Neural progenitor cell (in vitro differentiated cells): Measurements from ENCODE around the gene NUP214. TPM values are rescaled to one million over a fixed set of nuclear protein-coding genes. Genes with fewer than 3 reads are reported as not detected.

Experiments
- DNase-seq: peaks from one replicate; pipeline ENCODE4 v3.0.0-alpha.2; 2016; ENCODE audit warnings: low spot score
- H2AFZ ChIP-seq: fragments of 200-600 bp; sonication (generic); replicated peaks from 2 replicates; pipeline ENCODE4 v1.6.1; 2016; ENCODE audit warnings: antibody characterized with exemption
- H3F3A ChIP-seq: fragments of 200-600 bp; sonication (generic); 2 replicates; pipeline ENCODE4 v1.6.1; 2016; ENCODE audit warnings: antibody characterized with exemption, low read depth
- H3K27ac ChIP-seq: fragments of 200-600 bp; sonication (generic); 2 replicates; pipeline ENCODE4 v1.5.1; 2016; ENCODE audit warnings: mild to moderate bottlenecking
- H3K27me3 ChIP-seq: fragments of 200-600 bp; sonication (generic); 2 replicates; pipeline ENCODE4 v1.6.1; 2016; ENCODE audit warnings: mild to moderate bottlenecking, moderate library complexity
- H3K36me3 ChIP-seq: fragments of 200-600 bp; sonication (generic); 2 replicates; pipeline ENCODE4 v1.5.1; 2016
- H3K4me1 ChIP-seq: fragments of 200-600 bp; sonication (generic); 2 replicates; pipeline ENCODE4 v1.6.1; 2016; ENCODE audit warnings: mixed run types
- H3K4me2 ChIP-seq: fragments of 200-600 bp; sonication (generic); 2 replicates; pipeline ENCODE4 v1.6.1; 2016
- H3K4me3 ChIP-seq: fragments of 200-600 bp; sonication (generic); 2 replicates; pipeline ENCODE4 v1.5.1; 2016
- H3K79me2 ChIP-seq: fragments of 200-600 bp; sonication (generic); 2 replicates; pipeline ENCODE4 v1.6.1; 2016; ENCODE audit warnings: low read depth
- H3K9ac ChIP-seq: fragments of 200-600 bp; sonication (generic); 2 replicates; pipeline ENCODE4 v1.6.1; 2016
- H3K9me3 ChIP-seq: fragments of 200-600 bp; sonication (generic); 2 replicates; pipeline ENCODE4 v1.5.1; 2016; ENCODE audit warnings: low read depth
- H4K20me1 ChIP-seq: fragments of 200-600 bp; sonication (generic); 2 replicates; pipeline ENCODE4 v1.6.1; 2016; ENCODE audit warnings: low read depth
- H3K27ac Mint-ChIP-seq: 3 replicates; pipeline ENCODE4 v1.8.0; 2021; ENCODE audit warnings: mixed read lengths
- H3K27me3 Mint-ChIP-seq: 2 replicates; pipeline ENCODE4 v1.8.0; 2022; ENCODE audit warnings: low read depth, mild to moderate bottlenecking, inconsistent platforms, moderate library complexity, mixed read lengths; ENCODE audit not compliant: insufficient read depth
- H3K36me3 Mint-ChIP-seq: 3 replicates; pipeline ENCODE4 v1.8.0; 2021; ENCODE audit warnings: mixed read lengths
- H3K4me1 Mint-ChIP-seq: 3 replicates; pipeline ENCODE4 v1.8.0; 2021; ENCODE audit warnings: mixed read lengths
- H3K4me3 Mint-ChIP-seq: 3 replicates; pipeline ENCODE4 v1.8.0; 2021; ENCODE audit warnings: mild to moderate bottlenecking, moderate library complexity, mixed read lengths
- H3K9me3 Mint-ChIP-seq: 3 replicates; pipeline ENCODE4 v1.8.0; 2020; ENCODE audit warnings: mixed read lengths
- CTCF ChIP-seq: fragments of 200-600 bp; sonication (generic); IDR thresholded peaks from 2 replicates; pipeline ENCODE4 v1.5.1; 2017; ENCODE audit warnings: antibody characterized with exemption, mild to moderate bottlenecking
- EZH2 ChIP-seq: fragments of 200-600 bp; sonication (generic); IDR thresholded peaks from 2 replicates; pipeline ENCODE4 v1.6.1; 2017; ENCODE audit warnings: antibody characterized with exemption, mild to moderate bottlenecking, moderate library complexity
- EZH2phosphoT487 ChIP-seq: fragments of 200-600 bp; sonication (generic); IDR thresholded peaks from 2 replicates; pipeline ENCODE4 v1.6.1; 2017; ENCODE audit warnings: antibody characterized with exemption
- total RNA-seq: library from RNA; depleted of rRNA; stranded (reverse); fragments of >200 nt; gene quantifications from 2 replicates; pipeline ENCODE4 v1.2.3, GENCODE V29; 2015; ENCODE audit warnings: low replicate concordance

NUP214 gene
- total RNA-seq, 1 donor from 2014 or later, result 37.6 TPM

- H3K79me2 ChIP-seq, result peaks cover 14% of the 10 kb centered on the region
- DNase-seq, result no peak
- peaks cover 6% of the 10 kb centered on the region for H4K20me1 ChIP-seq
- Mint-ChIP-seq H3K27ac (no peak overlapping the region), H3K4me1 (no peaks in the 10 kb centered on the region), H3K4me3 (no peak overlapping the region), H3K36me3 (peaks cover 16% of the 10 kb centered on the region), H3K27me3 (no peaks in the 10 kb centered on the region), H3K9me3 (no peaks in the 10 kb centered on the region)
- H3K4me2 ChIP-seq, result no peak overlapping the region
- H3K27me3 ChIP-seq, result no peaks in the 10 kb centered on the region
- H2AFZ ChIP-seq, result no peak overlapping the region
- H3K27ac ChIP-seq, result no peak overlapping the region
- H3K9ac ChIP-seq, result no peak overlapping the region
- H3K4me1 ChIP-seq, result no peaks in the 10 kb centered on the region
- TF ChIP-seq EZH2 (no peak), EZH2phosphoT487 (no peak), CTCF (no peak)
- no peak overlapping the region for H3K4me3 ChIP-seq
- H3K9me3 ChIP-seq, result no peaks in the 10 kb centered on the region
- peaks cover 6% of the 10 kb centered on the region for H3F3A ChIP-seq
- H3K36me3 ChIP-seq, result peaks cover 24% of the 10 kb centered on the region
Observed at GRCh38 chr9:131165523-131165922, 40.1 kb downstream of the NUP214 start.

GRCh38 chr9:131167146-131167692 is 41.8 kb downstream of the NUP214 start:
- Mint-ChIP-seq H3K27me3 (no peaks in the 10 kb centered on the region), H3K4me1 (no peaks in the 10 kb centered on the region), H3K36me3 (peaks cover 24% of the 10 kb centered on the region), H3K27ac (no peak overlapping the region), H3K9me3 (no peaks in the 10 kb centered on the region), H3K4me3 (no peak overlapping the region)
- Histone ChIP-seq H3K79me2 (peaks cover 20% of the 10 kb centered on the region), H3F3A (peaks cover 6% of the 10 kb centered on the region), H3K4me2 (no peak overlapping the region), H3K4me1 (no peaks in the 10 kb centered on the region), H3K36me3 (peaks cover 23% of the 10 kb centered on the region), H3K27ac (no peak overlapping the region), H3K4me3 (no peak overlapping the region), H4K20me1 (peaks cover 6% of the 10 kb centered on the region), H3K9ac (no peak overlapping the region), H2AFZ (no peak overlapping the region), H3K27me3 (no peaks in the 10 kb centered on the region), H3K9me3 (no peaks in the 10 kb centered on the region)
- TF ChIP-seq EZH2phosphoT487 (no peak), EZH2 (no peak), CTCF (no peak)
- no peak for DNase-seq

GRCh38 chr9:131167936-131168335 is 42.5 kb downstream of the NUP214 start:
- no peaks in the 10 kb centered on the region for H3K9me3 ChIP-seq
- H3K36me3 ChIP-seq, result peaks cover 23% of the 10 kb centered on the region
- no peaks in the 10 kb centered on the region for H3K4me1 Mint-ChIP-seq
- no peak for DNase-seq
- no peak overlapping the region for H2AFZ ChIP-seq
- no peak overlapping the region for H3K4me2 ChIP-seq
- no peak overlapping the region for H3K27ac ChIP-seq
- H3K27me3 ChIP-seq, result no peaks in the 10 kb centered on the region
- H3K36me3 Mint-ChIP-seq, result peaks cover 21% of the 10 kb centered on the region
- no peaks in the 10 kb centered on the region for H3K27me3 Mint-ChIP-seq
- peaks cover 20% of the 10 kb centered on the region for H3K79me2 ChIP-seq
- no peak for TF ChIP-seq CTCF
- no peak for TF ChIP-seq EZH2
- no peak for TF ChIP-seq EZH2phosphoT487
- H3F3A ChIP-seq, result peaks cover 6% of the 10 kb centered on the region
- H3K4me3 Mint-ChIP-seq, result no peak overlapping the region
- H4K20me1 ChIP-seq, result peaks cover 6% of the 10 kb centered on the region
- H3K4me3 ChIP-seq, result no peak overlapping the region
- no peaks in the 10 kb centered on the region for H3K4me1 ChIP-seq
- H3K9me3 Mint-ChIP-seq, result no peaks in the 10 kb centered on the region
- no peak overlapping the region for H3K9ac ChIP-seq
- H3K27ac Mint-ChIP-seq, result no peak overlapping the region
